Esophagus muscularis mucosa (tissue), 4 donors: Measurements from ENCODE around the gene STK39. TPM values are rescaled to one million over a fixed set of nuclear protein-coding genes. Genes with fewer than 3 reads are reported as not detected.

Experiments used
- DNase-seq: peaks from one replicate; pipeline ENCODE4 v3.0.0-alpha.2; 2017; ENCODE audit errors: extremely low spot score
- H3K27ac ChIP-seq, 4 donors: fragments of 200-600 bp; sonication (generic); replicated peaks in 1 of 4; 1 replicate in 3 of 4; 2 replicates in 1 of 4; pipeline ENCODE4 v1.5.1; 2016 to 2019; ENCODE audit warnings: mild to moderate bottlenecking in 1 of 4
- H3K27me3 ChIP-seq, 4 donors: fragments of 200-600 bp; sonication (generic); one replicate each; pipeline versions ENCODE4 v1.5.1 to v1.6.0; 2016 to 2019
- H3K36me3 ChIP-seq, 4 donors: fragments of 200-600 bp; sonication (generic); one replicate each; pipeline ENCODE4 v1.5.1; 2016 to 2019
- H3K4me1 ChIP-seq, 4 donors: fragments of 200-600 bp; sonication (generic); one replicate each; pipeline ENCODE4 v1.5.1; 2016 to 2019
- H3K4me3 ChIP-seq, 4 donors: fragments of 200-600 bp; sonication (generic); 1 replicate in 2 of 4; 2 replicates in 2 of 4; pipeline ENCODE4 v1.5.1; 2016 to 2019; ENCODE audit warnings: mild to moderate bottlenecking in 4 of 4, moderate library complexity in 1 of 4
- H3K9me3 ChIP-seq, 4 donors: fragments of 200-600 bp; sonication (generic); 1 replicate in 3 of 4; 2 replicates in 1 of 4; pipeline ENCODE4 v1.5.1; 2016 to 2019
- CTCF ChIP-seq, 3 experiments: fragments of 200-600 bp in 2 of 3; fragments of 450-650 bp in 1 of 3; sonication (generic) in 2 of 3; IDR thresholded peaks; one replicate each; pipeline ENCODE4 v1.5.1; 2017 to 2019; ENCODE audit warnings: antibody characterized with exemption in 3 of 3, mild to moderate bottlenecking in 2 of 3, moderate library complexity in 1 of 3
- EP300 ChIP-seq: sonication (generic); formaldehyde crosslinking; IDR thresholded peaks from one replicate; pipeline ENCODE4 v1.6.1; 2017; ENCODE audit warnings: antibody characterized with exemption
- POLR2A ChIP-seq: fragments of 450-650 bp; IDR thresholded peaks from one replicate; pipeline ENCODE4 v1.6.1; 2017; ENCODE audit warnings: antibody characterized with exemption, moderate library complexity, mild to moderate bottlenecking, low read depth
- POLR2AphosphoS5 ChIP-seq, 2 donors: sonication (generic); formaldehyde crosslinking; IDR thresholded peaks; one replicate each; pipeline ENCODE4 v1.6.1; 2017; ENCODE audit warnings: antibody characterized with exemption in 2 of 2
- WGBS: methylation state at CpG from one replicate; pipeline ENCODE4 v1.1.5; 2018; 5-methylcytosine and 5-hydroxymethylcytosine counted together
- intact Hi-C: fragments of 100-400 bp; cut with DNase I; formaldehyde crosslinking; loops from one replicate; pipeline ENCODE4 v1.15.1; 2023
- total RNA-seq, 4 donors: library from RNA; depleted of rRNA; stranded (reverse); fragments of >200 nt; gene quantifications; one replicate each; pipeline versions ENCODE4 v1.1.0 to v1.2.1, GENCODE V29; 2016

Gene STK39
- total RNA-seq, 4 donors from 2014 or later: 32.5 to 49.1 (median 41.5) TPM

GRCh38 chr2:168003876-168004275 is 243.5 kb downstream of the STK39 start:
- Histone ChIP-seq H3K9me3 (no peaks in the 10 kb centered on the region), H3K36me3 (peaks cover 0 to 8% (median 0%) of the 10 kb centered on the region in 4 donors), H3K4me1 (no peaks in the 10 kb centered on the region), H3K27ac (no peak overlapping the region), H3K27me3 (no peaks in the 10 kb centered on the region), H3K4me3 (no peak overlapping the region)
- no peak for DNase-seq
- intact Hi-C loops: no loop called here
- WGBS: 100% methylated on average over 3 of the region's 3 CpGs
- TF ChIP-seq CTCF (IDR thresholded peaks at IDR 0.05) (no peak), POLR2AphosphoS5 (IDR thresholded peaks at IDR 0.05) (no peak), EP300 (no peak), POLR2A (no peak)

GRCh38 chr2:168002021-168002553 is 245.3 kb downstream of the STK39 start:
- no peak for DNase-seq
- Histone ChIP-seq H3K27me3 (no peaks in the 10 kb centered on the region), H3K36me3 (peaks cover 0 to 8% (median 0%) of the 10 kb centered on the region in 4 donors), H3K4me3 (no peak overlapping the region), H3K4me1 (no peaks in the 10 kb centered on the region), H3K27ac (no peak overlapping the region), H3K9me3 (no peaks in the 10 kb centered on the region)
- intact Hi-C loops: no loop called here
- 40% methylated on average over 2 of the region's 2 CpGs for WGBS
- TF ChIP-seq EP300 (no peak), POLR2A (no peak), CTCF (IDR thresholded peaks at IDR 0.05) (no peak), POLR2AphosphoS5 (IDR thresholded peaks at IDR 0.05) (no peak)

DNA sequence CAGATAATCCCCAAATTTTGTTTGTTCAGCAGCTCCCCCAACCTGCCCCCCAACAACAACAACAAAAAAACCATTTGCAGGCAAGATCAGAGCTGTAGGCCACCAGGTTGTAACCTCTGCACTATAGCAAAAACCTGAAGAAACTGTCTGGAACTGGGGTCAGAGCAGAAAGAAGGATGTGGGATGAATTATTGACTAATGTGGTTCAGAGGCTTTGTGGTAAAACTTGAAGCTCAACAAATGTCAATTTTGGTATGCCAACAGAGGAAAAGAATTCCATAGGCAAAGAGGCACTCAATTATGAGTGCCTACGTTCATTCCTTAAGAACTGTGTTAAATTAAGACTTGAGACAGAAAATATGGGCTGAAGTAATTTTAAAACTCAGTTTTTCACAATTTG is 255.1 kb downstream of the STK39 start:
- no peak overlapping the region for H3K4me3 ChIP-seq
- no peaks in the 10 kb centered on the region for H3K36me3 ChIP-seq
- H3K27me3 ChIP-seq: no peaks in the 10 kb centered on the region
- no peak for DNase-seq
- H3K27ac ChIP-seq: no peak overlapping the region
- TF ChIP-seq POLR2A: no peak
- TF ChIP-seq CTCF (IDR thresholded peaks at IDR 0.05): no peak
- no peak for TF ChIP-seq EP300
- no peak for TF ChIP-seq POLR2AphosphoS5 (IDR thresholded peaks at IDR 0.05)
- intact Hi-C loops: no loop called here
- H3K9me3 ChIP-seq: no peaks in the 10 kb centered on the region
- 92% methylated on average over 1 of the region's 1 CpG for WGBS
- H3K4me1 ChIP-seq: no peaks in the 10 kb centered on the region

DNA sequence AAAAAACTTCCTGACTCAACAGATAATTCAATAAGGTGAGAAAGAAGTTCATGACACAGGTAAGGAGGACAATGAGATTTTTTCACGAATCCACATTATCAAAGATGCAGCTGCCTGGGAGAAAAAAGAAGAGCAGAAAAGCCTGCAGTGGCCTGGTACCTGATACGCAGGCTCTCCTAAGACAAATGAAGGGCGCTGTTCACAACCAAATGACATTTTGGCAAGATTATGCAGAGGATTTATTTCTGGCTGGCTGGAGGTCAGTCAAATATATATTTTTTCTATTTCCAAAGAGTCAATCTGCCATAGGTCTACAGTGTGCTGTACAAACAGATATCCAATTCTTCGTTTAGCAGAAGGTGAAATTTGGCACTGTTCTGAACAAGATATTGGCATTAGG is 257.3 kb downstream of the STK39 start:
- Histone ChIP-seq H3K36me3 (no peaks in the 10 kb centered on the region), H3K9me3 (no peaks in the 10 kb centered on the region), H3K4me3 (no peak overlapping the region), H3K27me3 (no peaks in the 10 kb centered on the region), H3K4me1 (peaks cover 0 to 17% (median 12%) of the 10 kb centered on the region in 4 donors), H3K27ac (no peak overlapping the region)
- intact Hi-C loops: no loop called here
- WGBS: 84% methylated on average over 4 of the region's 4 CpGs
- TF ChIP-seq POLR2AphosphoS5 (IDR thresholded peaks at IDR 0.05) (no peak), CTCF (IDR thresholded peaks at IDR 0.05) (no peak), POLR2A (no peak), EP300 (no peak)
- DNase-seq: no peak

DNA sequence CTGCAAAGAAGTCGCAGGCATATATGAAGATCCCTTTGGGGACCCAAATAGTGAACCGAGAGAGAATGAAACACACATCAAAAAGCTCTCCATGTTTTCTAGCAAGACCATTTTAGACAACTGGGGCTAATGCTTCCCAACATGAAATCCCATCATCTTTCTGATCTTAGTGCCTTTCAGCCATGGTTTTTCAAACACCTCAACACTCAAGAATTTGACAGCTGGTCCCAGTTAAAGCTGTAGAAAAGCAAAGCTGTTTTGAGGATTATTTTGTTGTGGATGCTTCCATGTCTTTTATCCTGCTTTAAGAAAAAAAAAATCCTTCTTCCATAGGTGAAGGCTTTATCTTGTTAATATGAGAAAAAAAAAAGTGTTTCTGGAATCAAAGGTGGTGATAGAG is 259.1 kb downstream of the STK39 start:
- no peak for TF ChIP-seq CTCF (IDR thresholded peaks at IDR 0.05)
- TF ChIP-seq POLR2A: no peak
- TF ChIP-seq EP300: no peak
- TF ChIP-seq POLR2AphosphoS5 (IDR thresholded peaks at IDR 0.05): no peak
- Histone ChIP-seq H3K4me1 (peaks cover 0 to 17% (median 12%) of the 10 kb centered on the region in 4 donors), H3K4me3 (no peak overlapping the region), H3K9me3 (no peaks in the 10 kb centered on the region), H3K27me3 (no peaks in the 10 kb centered on the region), H3K36me3 (peaks cover 0 to 10% (median 5%) of the 10 kb centered on the region in 4 donors), H3K27ac (no peak overlapping the region)
- intact Hi-C loops: no loop called here
- DNase-seq: no peak
- WGBS: 100% methylated on average over 2 of the region's 2 CpGs
